DND-41 (cell line): ENCODE results near the gene CARHSP1.
A peak's percentile ranks its signal among the peaks of the same experiment; 100 is the strongest.

Source experiments
- ATAC-seq: fragments of 200-7000 bp; cut with Tn5 transposase; 3 replicates; pipeline ENCODE4 v1.9.1; 2021; ENCODE audit warnings: low read depth; ENCODE audit not compliant: insufficient read depth
- DNase-seq: peaks from one replicate; pipeline ENCODE4 v3.0.0-alpha.2; 2020
- H2AFZ ChIP-seq: 2 replicates; pipeline ENCODE4 v1.6.0; 2012; ENCODE audit warnings: low read depth, low read length
- H3K27ac ChIP-seq: 2 replicates; pipeline ENCODE4 v1.5.1; 2012; ENCODE audit warnings: low read length, inconsistent platforms
- H3K27me3 ChIP-seq: fragments of 200-600 bp; sonication (generic); 2 replicates; pipeline ENCODE4 v1.6.0; 2012; ENCODE audit warnings: low read length, mild to moderate bottlenecking, inconsistent platforms; ENCODE audit not compliant: insufficient read depth, poor library complexity
- H3K36me3 ChIP-seq: 2 replicates; pipeline ENCODE4 v1.5.1; 2012; ENCODE audit warnings: low read length, inconsistent platforms; ENCODE audit not compliant: insufficient read depth
- H3K4me1 ChIP-seq: 2 replicates; pipeline ENCODE4 v1.5.1; 2012; ENCODE audit warnings: mild to moderate bottlenecking, low read length; ENCODE audit not compliant: insufficient read depth
- H3K4me2 ChIP-seq: 2 replicates; pipeline ENCODE4 v1.6.0; 2012; ENCODE audit warnings: mild to moderate bottlenecking, moderate library complexity, low read length, inconsistent platforms; ENCODE audit not compliant: insufficient read depth
- H3K4me3 ChIP-seq, 2 experiments: fragments of 200-600 bp in 1 of 2; shearing (Covaris generic) in 1 of 2; 2 replicates each; pipeline ENCODE4 v1.5.1; 2012 to 2016; ENCODE audit warnings: inconsistent platforms in 2 of 2, low read length in 2 of 2, mild to moderate bottlenecking in 2 of 2, low read depth in 1 of 2, moderate library complexity in 1 of 2
- H3K79me2 ChIP-seq: 2 replicates; pipeline ENCODE4 v1.6.0; 2012; ENCODE audit warnings: low read length, inconsistent platforms; ENCODE audit not compliant: insufficient read depth
- H3K9ac ChIP-seq: 2 replicates; pipeline ENCODE4 v1.6.0; 2012; ENCODE audit warnings: low read depth, mild to moderate bottlenecking, inconsistent platforms, low read length, moderate library complexity
- H3K9me3 ChIP-seq: 2 replicates; pipeline ENCODE4 v1.5.1; 2012; ENCODE audit warnings: low read length, moderate library complexity, mild to moderate bottlenecking, inconsistent platforms; ENCODE audit not compliant: insufficient read depth, severe bottlenecking
- H4K20me1 ChIP-seq: 2 replicates; pipeline ENCODE4 v1.6.0; 2012; ENCODE audit warnings: low read length; ENCODE audit not compliant: insufficient read depth
- CTCF ChIP-seq: IDR thresholded peaks from 2 replicates; pipeline ENCODE4 v1.5.1; 2012; ENCODE audit warnings: borderline replicate concordance, low read length, moderate library complexity, mild to moderate bottlenecking; ENCODE audit not compliant: poor library complexity, severe bottlenecking; ENCODE audit errors: extremely low read depth
- EZH2 ChIP-seq: IDR thresholded peaks from 3 replicates; pipeline ENCODE4 v1.6.1; 2012; ENCODE audit warnings: borderline replicate concordance, low read depth, mild to moderate bottlenecking, moderate library complexity, low read length, inconsistent platforms; ENCODE audit not compliant: severe bottlenecking

Gene CARHSP1

GRCh38 chr16:8905168-8905762, 36.5 kb upstream of the CARHSP1 start:
- H3K27me3 ChIP-seq = no peaks in the 10 kb centered on the region
- H3K27ac ChIP-seq = no peak overlapping the region
- H2AFZ ChIP-seq = no peak overlapping the region
- peaks cover 98% of the 10 kb centered on the region for H3K36me3 ChIP-seq
- H3K9ac ChIP-seq = no peak overlapping the region
- no peak for DNase-seq
- H3K4me2 ChIP-seq = no peak overlapping the region
- no peak overlapping the region for H3K4me3 ChIP-seq
- TF ChIP-seq EZH2 (no peak), CTCF (peak; percentile 71)
- H3K4me1 ChIP-seq = no peaks in the 10 kb centered on the region
- no peaks in the 10 kb centered on the region for H3K9me3 ChIP-seq
- peak; percentile 77 for ATAC-seq
- H4K20me1 ChIP-seq = peaks cover 43% of the 10 kb centered on the region
- peaks cover 55% of the 10 kb centered on the region for H3K79me2 ChIP-seq

- H3K4me3 ChIP-seq = no peak overlapping the region
- no peak overlapping the region for H3K27ac ChIP-seq
- H3K27me3 ChIP-seq = no peaks in the 10 kb centered on the region
- ATAC-seq (no peak), DNase-seq (no peak)
- H3K79me2 ChIP-seq = peaks cover 44% of the 10 kb centered on the region
- H3K9me3 ChIP-seq = no peaks in the 10 kb centered on the region
- H2AFZ ChIP-seq = no peak overlapping the region
- TF ChIP-seq EZH2 = no peak
- no peak for TF ChIP-seq CTCF
- peaks cover 44% of the 10 kb centered on the region for H4K20me1 ChIP-seq
- no peaks in the 10 kb centered on the region for H3K4me1 ChIP-seq
- H3K36me3 ChIP-seq = peaks cover 98% of the 10 kb centered on the region
- no peak overlapping the region for H3K9ac ChIP-seq
- no peak overlapping the region for H3K4me2 ChIP-seq
These were observed 35.2 kb upstream of the CARHSP1 start for GRCh38 chr16:8904018-8904430.

DNA sequence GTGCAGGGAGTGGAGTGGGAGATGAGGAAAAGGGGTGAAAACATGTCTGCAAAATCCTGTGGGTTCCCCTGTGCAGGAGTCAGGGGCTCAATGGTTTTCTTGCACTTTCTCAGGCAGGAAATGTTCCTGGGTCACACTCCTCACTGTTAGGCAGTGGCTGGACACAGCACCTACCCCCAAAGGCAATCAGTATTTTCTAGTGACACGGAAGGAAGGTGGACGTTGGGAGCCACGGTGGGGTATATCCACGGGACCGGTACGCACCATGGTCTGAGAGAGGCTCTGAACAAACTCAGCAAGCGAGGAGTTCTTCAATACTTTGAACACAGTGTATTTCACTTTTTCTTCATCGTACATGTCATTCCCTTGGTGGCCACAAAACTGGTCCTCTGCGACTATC, 34.2 kb upstream of the CARHSP1 start:
- Histone ChIP-seq H3K4me3 (no peak overlapping the region), H3K9me3 (no peaks in the 10 kb centered on the region), H3K36me3 (peaks cover 98% of the 10 kb centered on the region), H2AFZ (no peak overlapping the region), H3K4me1 (no peaks in the 10 kb centered on the region), H3K27ac (no peak overlapping the region), H3K4me2 (no peak overlapping the region), H3K27me3 (no peaks in the 10 kb centered on the region), H4K20me1 (peaks cover 40% of the 10 kb centered on the region), H3K9ac (no peak overlapping the region), H3K79me2 (peaks cover 34% of the 10 kb centered on the region)
- no peak for DNase-seq
- TF ChIP-seq CTCF = no peak
- no peak for TF ChIP-seq EZH2
- no peak for ATAC-seq

DNA sequence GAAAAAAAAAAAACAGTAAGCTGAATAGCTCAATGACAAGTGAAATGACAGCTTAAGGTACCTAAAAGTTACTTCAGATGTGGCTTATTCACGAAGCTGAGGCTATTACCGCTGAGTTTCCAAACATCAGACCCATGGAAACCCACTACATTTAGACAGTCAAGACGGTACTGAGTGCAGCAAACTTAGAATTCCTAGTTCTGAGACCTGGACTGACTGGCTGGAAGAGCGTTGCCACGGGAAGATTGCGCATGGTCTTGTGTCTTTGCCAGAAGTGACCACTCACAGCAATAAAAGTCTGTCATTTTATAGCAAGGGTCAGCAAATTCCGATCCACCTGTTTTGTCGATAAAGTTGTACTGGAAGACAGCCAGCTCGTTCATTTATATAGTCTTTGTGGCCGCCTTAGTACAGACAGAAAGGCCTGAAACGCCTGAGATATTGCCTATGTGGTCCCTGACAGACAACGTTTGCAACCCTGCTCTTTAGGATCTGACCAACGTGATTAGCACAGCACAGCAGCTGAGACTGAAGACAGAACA, 32.6 kb upstream of the CARHSP1 start:
- no peak overlapping the region for H3K4me2 ChIP-seq
- H3K27me3 ChIP-seq = no peaks in the 10 kb centered on the region
- H3K9me3 ChIP-seq = no peaks in the 10 kb centered on the region
- no peak overlapping the region for H3K4me3 ChIP-seq
- peaks cover 98% of the 10 kb centered on the region for H3K36me3 ChIP-seq
- DNase-seq (no peak), ATAC-seq (no peak)
- H3K79me2 ChIP-seq = peaks cover 28% of the 10 kb centered on the region
- H2AFZ ChIP-seq = no peak overlapping the region
- peaks cover 47% of the 10 kb centered on the region for H4K20me1 ChIP-seq
- H3K27ac ChIP-seq = no peak overlapping the region
- TF ChIP-seq CTCF (no peak), EZH2 (no peak)
- no peaks in the 10 kb centered on the region for H3K4me1 ChIP-seq
- no peak overlapping the region for H3K9ac ChIP-seq
